Osteoblast (primary cell): ENCODE data around the gene OR51B5. TPM values are rescaled to one million over a fixed set of nuclear protein-coding genes. Genes with fewer than 3 reads are reported as not detected.

Experiments
- DNase-seq: peaks from one replicate; pipeline ENCODE4 v3.0.0; 2011; ENCODE audit warnings: low spot score, mixed read lengths; ENCODE audit not compliant: insufficient read length; ENCODE audit errors: missing footprints
- H2AFZ ChIP-seq: 2 replicates; pipeline ENCODE4 v1.6.0; 2011; ENCODE audit warnings: mild to moderate bottlenecking, low read length
- H3K27ac ChIP-seq: 2 replicates; pipeline ENCODE4 v1.5.1; 2011; ENCODE audit warnings: mild to moderate bottlenecking, low read depth, low read length, moderate library complexity
- H3K27me3 ChIP-seq: 2 replicates; pipeline ENCODE4 v1.6.0; 2012; ENCODE audit warnings: mild to moderate bottlenecking, control low read depth, inconsistent platforms, low read length, moderate library complexity; ENCODE audit not compliant: insufficient read depth
- H3K36me3 ChIP-seq: 2 replicates; pipeline ENCODE4 v1.5.1; 2011; ENCODE audit warnings: mild to moderate bottlenecking, low read length, control low read depth, moderate library complexity; ENCODE audit not compliant: insufficient read depth
- H3K4me1 ChIP-seq: 2 replicates; pipeline ENCODE4 v1.5.1; 2011; ENCODE audit warnings: mild to moderate bottlenecking, low read length, control low read depth, moderate library complexity; ENCODE audit not compliant: insufficient read depth
- H3K4me2 ChIP-seq: 2 replicates; pipeline ENCODE4 v1.6.0; 2011; ENCODE audit warnings: mild to moderate bottlenecking, low read length; ENCODE audit not compliant: insufficient read depth
- H3K4me3 ChIP-seq: fragments of 200-600 bp; sonication (generic); 3 replicates; pipeline ENCODE4 v1.5.1; 2012; ENCODE audit warnings: mild to moderate bottlenecking, low read length, inconsistent platforms; ENCODE audit not compliant: insufficient read depth
- H3K79me2 ChIP-seq: 2 replicates; pipeline ENCODE4 v1.6.0; 2012; ENCODE audit warnings: mild to moderate bottlenecking, low read length, control low read depth, inconsistent platforms; ENCODE audit not compliant: insufficient read depth
- H3K9me3 ChIP-seq: 2 replicates; pipeline ENCODE4 v1.5.1; 2011; ENCODE audit warnings: low read depth, low read length, control low read depth
- H4K20me1 ChIP-seq: 2 replicates; pipeline ENCODE4 v1.6.0; 2012; ENCODE audit warnings: mild to moderate bottlenecking, low read length, control low read depth; ENCODE audit not compliant: insufficient read depth
- small RNA-seq: library from RNA; depleted of rRNA; stranded (forward); fragments of <200 nt; gene quantifications from one replicate; pipeline ENCODE3, GENCODE V24; 2012
- total RNA-seq: library from RNA; depleted of rRNA; stranded (reverse); fragments of >200 nt; gene quantifications from 2 replicates; pipeline ENCODE4 v1.2.3, GENCODE V29; 2012
- TF ChIP-seq, protein P1 (sequence below): IDR thresholded peaks from 2 replicates; pipeline ENCODE4 v1.5.1; 2011; ENCODE audit warnings: mild to moderate bottlenecking, low read depth, low read length, moderate library complexity; ENCODE audit errors: extremely low read depth

OR51B5 gene
- total RNA-seq, 1 donor: not detected

DNA sequence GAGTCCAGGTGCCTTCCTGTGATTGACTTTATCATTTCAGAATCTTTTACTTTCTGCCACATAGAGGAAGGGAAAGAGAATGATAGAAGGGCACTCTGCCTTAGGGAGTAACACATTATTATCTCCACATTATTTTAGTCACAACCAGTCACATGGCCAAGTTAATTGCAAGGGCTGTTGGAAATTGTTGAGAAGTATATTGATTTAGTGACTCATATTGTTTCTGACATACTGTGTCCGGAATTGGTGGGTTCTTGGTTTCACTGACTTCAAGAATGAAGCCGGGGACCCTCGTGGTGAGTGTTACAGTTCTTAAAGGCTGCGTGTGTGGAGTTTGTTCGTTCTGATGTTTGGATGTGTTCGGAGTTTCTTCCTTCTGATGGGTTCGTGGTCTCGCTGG, 50.3 kb downstream of the OR51B5 start:
- no peak for DNase-seq
- Histone ChIP-seq H2AFZ (peak overlapping the region; percentile 52), H3K4me1 (peaks cover 19% of the 10 kb centered on the region), H3K79me2 (no peaks in the 10 kb centered on the region), H3K27ac (no peak overlapping the region), H3K9me3 (no peaks in the 10 kb centered on the region), H3K36me3 (no peaks in the 10 kb centered on the region), H3K4me2 (no peak overlapping the region), H3K4me3 (no peak overlapping the region), H4K20me1 (no peaks in the 10 kb centered on the region), H3K27me3 (no peaks in the 10 kb centered on the region)
- TF ChIP-seq, protein P1, sequence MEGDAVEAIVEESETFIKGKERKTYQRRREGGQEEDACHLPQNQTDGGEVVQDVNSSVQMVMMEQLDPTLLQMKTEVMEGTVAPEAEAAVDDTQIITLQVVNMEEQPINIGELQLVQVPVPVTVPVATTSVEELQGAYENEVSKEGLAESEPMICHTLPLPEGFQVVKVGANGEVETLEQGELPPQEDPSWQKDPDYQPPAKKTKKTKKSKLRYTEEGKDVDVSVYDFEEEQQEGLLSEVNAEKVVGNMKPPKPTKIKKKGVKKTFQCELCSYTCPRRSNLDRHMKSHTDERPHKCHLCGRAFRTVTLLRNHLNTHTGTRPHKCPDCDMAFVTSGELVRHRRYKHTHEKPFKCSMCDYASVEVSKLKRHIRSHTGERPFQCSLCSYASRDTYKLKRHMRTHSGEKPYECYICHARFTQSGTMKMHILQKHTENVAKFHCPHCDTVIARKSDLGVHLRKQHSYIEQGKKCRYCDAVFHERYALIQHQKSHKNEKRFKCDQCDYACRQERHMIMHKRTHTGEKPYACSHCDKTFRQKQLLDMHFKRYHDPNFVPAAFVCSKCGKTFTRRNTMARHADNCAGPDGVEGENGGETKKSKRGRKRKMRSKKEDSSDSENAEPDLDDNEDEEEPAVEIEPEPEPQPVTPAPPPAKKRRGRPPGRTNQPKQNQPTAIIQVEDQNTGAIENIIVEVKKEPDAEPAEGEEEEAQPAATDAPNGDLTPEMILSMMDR: no peak

Small RNA genes lying within 50 kb of the gene (small RNA-seq; reads per million reads assigned to genes)
- gene AC104389.3: not detected

Other genes starting within 250 kb of the OR51B5 start
- not detected in 2 replicates for gene OR52A5, start 205.2 kb downstream of the OR51B5 start, total RNA-seq
- gene OR52A1, start 188.8 kb downstream of the OR51B5 start, total RNA-seq: not detected in 2 replicates
- not detected in 2 replicates for gene OR51V1, start 142.8 kb downstream of the OR51B5 start, total RNA-seq
- gene HBB, start 116.5 kb downstream of the OR51B5 start, total RNA-seq: not detected in 2 replicates
- not detected in 2 replicates for gene HBD, start 109.0 kb downstream of the OR51B5 start, total RNA-seq
- gene HBG1, start 93.7 kb downstream of the OR51B5 start, total RNA-seq: not detected in 2 replicates
- gene HBG2, start 88.7 kb downstream of the OR51B5 start, total RNA-seq: not detected in 2 replicates
- not detected in 2 replicates for gene HBE1, start 73.6 kb downstream of the OR51B5 start, total RNA-seq
- gene OR51B4, start 41.6 kb downstream of the OR51B5 start, total RNA-seq: not detected in 2 replicates
- not detected in 2 replicates for gene OR51B2, start 19.2 kb downstream of the OR51B5 start, total RNA-seq
- gene OR51B6, start 8.0 kb upstream of the OR51B5 start, total RNA-seq: not detected in 2 replicates
- not detected in 2 replicates for gene OR51M1, start 40.3 kb upstream of the OR51B5 start, total RNA-seq
- not detected in 2 replicates for gene OR51Q1, start 78.6 kb upstream of the OR51B5 start, total RNA-seq
- gene OR51I1, start 98.0 kb upstream of the OR51B5 start, total RNA-seq: under 0.01 TPM in 1 of 2 replicates, not detected in the other
- not detected in 2 replicates for gene OR51I2, start 105.8 kb upstream of the OR51B5 start, total RNA-seq
- gene OR52D1, start 145.2 kb upstream of the OR51B5 start, total RNA-seq: not detected in 2 replicates
- gene UBQLN3, start 166.4 kb upstream of the OR51B5 start, total RNA-seq: under 0.01 TPM in 1 of 2 replicates, not detected in the other
- 0.29 and 0.36 TPM in 2 replicates for gene UBQLNL, start 173.2 kb upstream of the OR51B5 start, total RNA-seq
- 0.29 and 0.36 TPM in 2 replicates for gene OR52H1, start 205.0 kb upstream of the OR51B5 start, total RNA-seq
- not detected in 2 replicates for gene OR52B6, start 237.4 kb upstream of the OR51B5 start, total RNA-seq